Glutamatergic neuron (in vitro differentiated cells): ENCODE data around the gene ADCY5. TPM values are rescaled to one million over a fixed set of nuclear protein-coding genes. Genes with fewer than 3 reads are reported as not detected.

ENCODE experiments used
- DNase-seq: peaks from one replicate; pipeline ENCODE4 v3.0.0; 2022
- H3K27ac Mint-ChIP-seq: one replicate; pipeline ENCODE4 v1.8.0; 2020; ENCODE audit warnings: mild to moderate bottlenecking, mixed read lengths, inconsistent platforms; ENCODE audit not compliant: unreplicated experiment
- H3K27me3 Mint-ChIP-seq: one replicate; pipeline ENCODE4 v1.8.0; 2020; ENCODE audit warnings: mild to moderate bottlenecking, moderate library complexity, mixed read lengths, inconsistent platforms; ENCODE audit not compliant: unreplicated experiment
- H3K36me3 Mint-ChIP-seq: one replicate; pipeline ENCODE4 v1.8.0; 2020; ENCODE audit warnings: mild to moderate bottlenecking, mixed read lengths, inconsistent platforms; ENCODE audit not compliant: unreplicated experiment
- H3K4me1 Mint-ChIP-seq: one replicate; pipeline ENCODE4 v1.8.0; 2020; ENCODE audit warnings: mild to moderate bottlenecking, low read depth, mixed read lengths, inconsistent platforms; ENCODE audit not compliant: unreplicated experiment
- H3K4me3 Mint-ChIP-seq: one replicate; pipeline ENCODE4 v1.8.0; 2020; ENCODE audit warnings: mild to moderate bottlenecking, mixed read lengths, inconsistent platforms; ENCODE audit not compliant: unreplicated experiment
- H3K9me3 Mint-ChIP-seq: one replicate; pipeline ENCODE4 v1.8.0; 2020; ENCODE audit warnings: mild to moderate bottlenecking, moderate library complexity, mixed read lengths, inconsistent platforms; ENCODE audit not compliant: unreplicated experiment
- total RNA-seq: library from RNA; stranded (reverse); fragmentation: NEBNext Ultra II Directional; extraction: Animal tissue kit (Norgen Biotek cat#: 25700); gene quantifications from one replicate; pipeline ENCODE4 v1.2.1, GENCODE V29; 2021; ENCODE audit not compliant: unreplicated experiment
- TF ChIP-seq, protein P1 (sequence below): fragments of 200-600 bp; sonication (generic); IDR thresholded peaks from one replicate; pipeline ENCODE4 v1.5.0; 2021; ENCODE audit not compliant: partially characterized antibody, unreplicated experiment

ADCY5 gene
- total RNA-seq, 1 donor from 2014 or later = 2.1 TPM

GRCh38 chr3:123285066-123285465 lies 163.8 kb downstream of the ADCY5 start:
- peaks cover 10% of the 10 kb centered on the region for H3K27me3 Mint-ChIP-seq
- no peak overlapping the region for H3K4me3 Mint-ChIP-seq
- no peak overlapping the region for H3K27ac Mint-ChIP-seq
- H3K9me3 Mint-ChIP-seq = peaks cover 2% of the 10 kb centered on the region
- H3K4me1 Mint-ChIP-seq = peaks cover 19% of the 10 kb centered on the region
- peaks cover 5% of the 10 kb centered on the region for H3K36me3 Mint-ChIP-seq
- TF ChIP-seq, protein P1, sequence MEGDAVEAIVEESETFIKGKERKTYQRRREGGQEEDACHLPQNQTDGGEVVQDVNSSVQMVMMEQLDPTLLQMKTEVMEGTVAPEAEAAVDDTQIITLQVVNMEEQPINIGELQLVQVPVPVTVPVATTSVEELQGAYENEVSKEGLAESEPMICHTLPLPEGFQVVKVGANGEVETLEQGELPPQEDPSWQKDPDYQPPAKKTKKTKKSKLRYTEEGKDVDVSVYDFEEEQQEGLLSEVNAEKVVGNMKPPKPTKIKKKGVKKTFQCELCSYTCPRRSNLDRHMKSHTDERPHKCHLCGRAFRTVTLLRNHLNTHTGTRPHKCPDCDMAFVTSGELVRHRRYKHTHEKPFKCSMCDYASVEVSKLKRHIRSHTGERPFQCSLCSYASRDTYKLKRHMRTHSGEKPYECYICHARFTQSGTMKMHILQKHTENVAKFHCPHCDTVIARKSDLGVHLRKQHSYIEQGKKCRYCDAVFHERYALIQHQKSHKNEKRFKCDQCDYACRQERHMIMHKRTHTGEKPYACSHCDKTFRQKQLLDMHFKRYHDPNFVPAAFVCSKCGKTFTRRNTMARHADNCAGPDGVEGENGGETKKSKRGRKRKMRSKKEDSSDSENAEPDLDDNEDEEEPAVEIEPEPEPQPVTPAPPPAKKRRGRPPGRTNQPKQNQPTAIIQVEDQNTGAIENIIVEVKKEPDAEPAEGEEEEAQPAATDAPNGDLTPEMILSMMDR = no peak
- no peak for DNase-seq

DNA sequence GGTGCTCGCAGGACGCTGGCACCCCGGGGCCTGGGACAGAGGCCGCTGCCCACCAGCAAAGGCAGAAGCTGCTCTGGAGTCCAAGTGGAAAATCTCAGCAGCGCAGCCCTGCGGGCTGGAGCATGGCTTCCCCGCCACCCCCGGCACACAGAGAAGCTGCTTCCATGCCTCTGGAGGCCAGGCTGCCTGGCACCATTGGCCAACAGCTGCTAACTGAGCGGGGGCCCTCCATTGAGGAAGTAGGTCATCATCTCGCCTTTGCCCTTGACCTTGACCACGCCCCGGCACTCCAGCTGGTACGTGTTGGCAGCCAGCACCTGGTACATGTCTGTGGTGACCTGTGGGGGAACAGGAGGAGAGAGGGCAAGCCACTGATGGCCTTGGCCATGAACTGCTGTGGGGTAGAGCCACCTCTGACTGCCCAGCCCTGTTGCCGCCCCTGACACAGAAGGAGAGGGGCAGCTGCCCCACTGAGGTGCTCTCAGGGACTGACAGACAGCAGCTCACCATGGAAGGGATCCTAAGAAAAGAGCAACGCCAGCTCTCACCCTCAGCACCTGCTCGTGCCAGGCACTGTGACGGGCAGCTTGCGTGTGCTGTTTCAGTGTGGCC lies 164.4 kb downstream of the ADCY5 start:
- Mint-ChIP-seq H3K4me1 (peaks cover 19% of the 10 kb centered on the region), H3K27me3 (peaks cover 11% of the 10 kb centered on the region), H3K36me3 (no peaks in the 10 kb centered on the region), H3K27ac (no peak overlapping the region), H3K9me3 (peaks cover 2% of the 10 kb centered on the region), H3K4me3 (no peak overlapping the region)
- DNase-seq = no peak
- TF ChIP-seq, protein P1 = no peak

DNA sequence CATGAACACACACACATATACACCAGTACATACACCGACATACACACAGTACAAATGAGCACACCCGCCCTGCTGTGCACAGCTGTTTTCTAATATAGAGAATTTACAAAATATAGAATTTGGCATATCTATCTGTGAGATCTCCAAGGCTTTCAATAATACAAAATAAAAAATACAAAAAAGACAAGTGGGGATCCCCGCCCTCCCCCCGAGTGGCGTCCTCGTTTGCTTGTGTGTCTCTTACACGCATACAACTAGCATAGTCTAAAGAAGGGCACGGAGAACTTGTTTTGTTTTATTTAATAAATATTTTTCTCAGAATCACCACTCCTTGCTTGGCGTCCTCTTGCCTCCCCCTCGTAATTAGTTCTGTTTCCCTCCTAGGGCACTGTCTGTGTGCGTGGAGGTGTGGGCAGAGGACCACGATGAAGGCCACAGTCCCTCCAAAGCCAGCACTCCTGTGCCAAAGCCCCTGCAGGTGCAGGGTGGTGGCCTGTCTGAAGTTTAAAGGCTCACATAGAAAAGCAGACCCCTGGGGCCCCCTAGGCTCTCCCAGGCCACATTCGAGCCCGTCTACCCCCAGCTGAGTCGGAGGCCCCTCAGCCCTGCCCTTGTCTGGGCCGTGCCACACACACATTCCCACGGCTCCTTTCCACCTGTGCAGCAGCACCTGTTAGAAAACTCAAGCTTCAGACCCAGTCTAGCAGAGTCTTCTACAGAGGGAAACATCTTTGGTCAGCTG lies 165.1 kb downstream of the ADCY5 start:
- no peak for DNase-seq
- Mint-ChIP-seq H3K4me3 (no peak overlapping the region), H3K9me3 (peaks cover 2% of the 10 kb centered on the region), H3K27ac (no peak overlapping the region), H3K27me3 (peaks cover 11% of the 10 kb centered on the region), H3K36me3 (no peaks in the 10 kb centered on the region), H3K4me1 (peaks cover 19% of the 10 kb centered on the region)
- TF ChIP-seq, protein P1 = no peak

DNA sequence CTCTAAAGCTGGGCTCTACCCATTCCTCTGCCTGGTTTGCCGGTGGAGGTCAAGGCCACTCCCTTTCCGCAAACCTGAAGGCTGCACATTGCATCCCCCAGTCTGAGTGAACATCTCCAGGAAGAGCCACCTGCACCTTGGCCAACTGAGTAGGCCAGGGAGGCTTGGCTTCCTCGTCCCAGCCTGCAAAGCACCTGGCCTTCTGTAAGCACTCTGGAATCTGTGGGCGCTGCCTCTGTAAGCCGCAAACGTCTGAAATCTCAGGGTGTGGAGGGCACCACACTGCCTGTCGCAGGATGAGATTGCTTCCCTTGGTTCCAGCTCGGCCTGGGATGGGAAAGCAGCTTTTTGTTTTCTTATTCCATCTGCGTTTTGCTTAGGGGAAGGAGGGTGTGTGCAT lies 165.8 kb downstream of the ADCY5 start:
- peaks cover 16% of the 10 kb centered on the region for H3K4me1 Mint-ChIP-seq
- no peak overlapping the region for H3K27ac Mint-ChIP-seq
- peaks cover 11% of the 10 kb centered on the region for H3K27me3 Mint-ChIP-seq
- no peak for DNase-seq
- H3K9me3 Mint-ChIP-seq = peaks cover 2% of the 10 kb centered on the region
- H3K36me3 Mint-ChIP-seq = no peaks in the 10 kb centered on the region
- no peak overlapping the region for H3K4me3 Mint-ChIP-seq
- TF ChIP-seq, protein P1 = no peak

GRCh38 chr3:123282461-123282860 lies 166.4 kb downstream of the ADCY5 start:
- Mint-ChIP-seq H3K9me3 (peaks cover 2% of the 10 kb centered on the region), H3K4me3 (no peak overlapping the region), H3K27me3 (peaks cover 9% of the 10 kb centered on the region), H3K36me3 (no peaks in the 10 kb centered on the region), H3K4me1 (peaks cover 13% of the 10 kb centered on the region), H3K27ac (no peak overlapping the region)
- no peak for DNase-seq
- TF ChIP-seq, protein P1 = no peak
